ENCODE measurements around the gene NFX1. TPM values are rescaled to one million over a fixed set of nuclear protein-coding genes. Genes with fewer than 3 reads are reported as not detected.

NFX1 gene
- total and polyA plus RNA-seq, 10 of the 15 experiments (the other 5 are each of a cell fraction or from before 2014, with no cell fraction given), result 11.9 to 45.1 (median 36.1) TPM

- peak overlapping the region; percentile 68 for H3K4me2 ChIP-seq (ENCODE audit: control insufficient read depth, insufficient read depth)
- RAD21 ChIA-PET (ENCODE audit: unreplicated experiment), result no interaction called here
- ATAC-seq (no peak), FAIRE-seq (no peak), DNase-seq (ENCODE audit: low read depth, low spot score) (no peak)
- TF ChIP-seq TBL1XR1 (IDR thresholded peaks at IDR 0.05; ENCODE audit: low read depth, low read length) (no peak), TCF3 (IDR thresholded peaks at IDR 0.05; ENCODE audit: borderline replicate concordance, insufficient read depth, low read depth, low read length) (no peak), E2F8 (IDR thresholded peaks at IDR 0.05; ENCODE audit: low read depth, partially characterized antibody) (no peak)
- WGBS (ENCODE audit: insufficient coverage, insufficient replicate concordance, low lambda C conversion rate, missing lambda C conversion rate), result 93% methylated on average over 2 of the region's 2 CpGs
- H3K79me2 ChIP-seq (ENCODE audit: control insufficient read depth, insufficient read depth, low read length), result peaks cover 84% of the 10 kb centered on the region
- no peak overlapping the region for H3K27ac ChIP-seq (ENCODE audit: control insufficient read depth, insufficient read depth)
- in situ Hi-C loops (cut with MboI), result no loop called here
- BruUV-seq (replicated peaks), result no TSS peak
- intact Hi-C loops (cut with micrococcal nuclease; ENCODE audit: unreplicated experiment), result loop anchor here (10.0 kb wide), 1 partner anchor 129 kb away; the partner anchor contains the start of gene B4GALT1
- H3K4me3 ChIP-seq, result no peak overlapping the region
- H3K9ac ChIP-seq (ENCODE audit: control insufficient read depth, insufficient read depth, low read length), result no peak overlapping the region
- POLR2A ChIA-PET, result interaction anchor here (0.6 to 1.3 kb wide), 3 partner anchors 26 to 184 kb away, joined by 3 read pairs; no protein-coding TSS in a partner anchor
- no peaks in the 10 kb centered on the region for H3K9me3 ChIP-seq (replicated peaks; ENCODE audit: control insufficient read depth, insufficient read depth, low read length)
- H4K20me1 ChIP-seq (ENCODE audit: control insufficient read depth, insufficient read depth), result no peaks in the 10 kb centered on the region
- H2AFZ ChIP-seq (ENCODE audit: control insufficient read depth, low read depth, low read length), result no peak overlapping the region
- H3K4me1 ChIP-seq (ENCODE audit: control insufficient read depth, insufficient read depth, low read length), result peaks cover 31% of the 10 kb centered on the region
- H3K36me3 ChIP-seq (ENCODE audit: control insufficient read depth in 2 of 2, insufficient read depth in 2 of 2, low read length in 1 of 2), result peaks cover 4 to 26% of the 10 kb centered on the region in 2 experiments; a peak in 3 of 4 replicates
- CTCF ChIA-PET, result no interaction called here
- SMC1A ChIA-PET (ENCODE audit: uncharacterized antibody, unreplicated experiment), result interaction anchor here (1.0 kb wide), 1 partner anchor 13 kb away, joined by 3 read pairs; no protein-coding TSS in a partner anchor
- no peaks in the 10 kb centered on the region for H3K27me3 ChIP-seq (replicated peaks in 1 of 2; ENCODE audit: control insufficient read depth in 2 of 2, insufficient read depth in 2 of 2, low read length in 1 of 2)
Measured at GRCh38 chr9:33293782-33294181, 3.5 kb downstream of the NFX1 start.

All from GM12878 (cell line).